NCI-H146 (cell line): ENCODE data around the gene RSAD2.
A peak's percentile ranks its signal among the peaks of the same experiment; 100 is the strongest.
"Not testable (repeated sequence)": the region's sequence is repeated elsewhere in the genome, so short reads cannot be mapped to it uniquely, and the experiment has no call there.

Experiments used
- DNase-seq: peaks from one replicate; lab custom pipeline; 2025; lab: John Stamatoyannopoulos, UW

The RSAD2 gene

GRCh38 chr2:6864231-6864754, 13.3 kb upstream of the RSAD2 start:
- no peak for DNase-seq

DNA sequence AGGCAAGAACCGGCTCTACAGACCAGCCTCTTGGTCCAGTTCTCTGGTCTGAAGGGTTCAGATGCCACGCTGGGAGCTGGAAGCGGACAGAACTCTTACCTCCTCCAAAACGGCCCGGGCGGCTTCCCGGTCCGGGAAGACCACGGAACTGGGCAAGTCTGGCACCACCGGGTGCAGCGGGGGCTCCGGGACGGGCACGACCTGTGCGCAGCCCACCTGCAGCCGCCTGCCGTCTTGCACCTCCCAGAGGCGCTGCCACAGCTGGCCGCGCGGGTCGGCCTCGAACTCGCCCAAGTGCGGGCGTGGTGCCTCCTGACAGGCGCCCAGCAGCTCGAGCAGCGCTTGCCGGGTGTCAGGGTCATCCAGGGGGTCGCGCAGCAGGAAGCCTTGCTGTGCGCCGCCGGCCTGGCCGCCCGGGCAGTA, 12.6 kb upstream of the RSAD2 start:
- no peak for DNase-seq

GRCh38 chr2:6865346-6866274, 12.0 kb upstream of the RSAD2 start, which contains the start of gene CMPK2:
TSS of gene CMPK2 (minus strand) at chr2:6865907. CDS start at chr2:6865696, 211 bp downstream.
- peak; percentile 82 for DNase-seq

GRCh38 chr2:6866275-6866671, 11.3 kb upstream of the RSAD2 start:
- DNase-seq: peak; percentile 77

DNA sequence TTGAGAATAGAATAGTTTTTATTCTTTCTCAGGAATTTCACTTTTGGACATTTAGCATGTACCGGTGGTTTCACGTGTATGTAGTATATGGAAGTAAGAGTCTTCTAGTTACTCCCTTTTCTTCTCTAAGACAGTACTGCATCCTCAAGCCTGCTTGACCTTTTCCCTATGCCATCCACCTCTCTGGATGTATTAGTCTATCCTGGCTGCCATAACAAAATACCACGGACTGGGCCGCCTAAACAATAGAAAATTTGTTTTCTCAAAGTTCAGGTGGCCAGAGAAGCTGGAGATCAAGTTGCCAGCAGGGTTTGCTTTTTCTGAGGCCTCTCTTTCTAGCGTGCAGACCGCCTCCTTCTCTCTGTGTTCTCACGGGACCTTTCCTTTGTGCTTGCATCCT, 10.6 kb upstream of the RSAD2 start:
- no peak for DNase-seq

- no peak for DNase-seq
Measured at GRCh38 chr2:6872394-6872793, 5.2 kb upstream of the RSAD2 start.

DNA sequence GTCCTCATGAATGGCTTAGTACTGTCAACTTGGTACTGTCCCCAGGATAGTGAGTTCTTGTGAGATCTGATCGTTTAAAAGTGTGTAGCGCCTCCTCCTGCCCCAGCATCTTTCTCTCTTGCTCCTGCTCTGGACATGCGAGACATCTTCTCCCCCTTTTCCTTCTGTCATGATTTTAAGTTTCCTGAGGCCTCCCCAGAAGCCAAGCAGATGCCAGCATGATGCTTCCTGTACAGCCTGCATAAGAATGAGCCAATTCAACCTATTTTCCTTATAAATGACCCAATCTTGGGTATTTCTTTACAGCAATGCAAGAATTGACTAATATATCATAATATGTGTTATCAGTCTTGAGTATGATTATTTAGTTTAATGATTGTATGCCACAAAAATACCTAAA, 3.5 kb upstream of the RSAD2 start:
- DNase-seq: no peak

GRCh38 chr2:6876309-6876708, 1.3 kb upstream of the RSAD2 start:
- no peak for DNase-seq

DNA sequence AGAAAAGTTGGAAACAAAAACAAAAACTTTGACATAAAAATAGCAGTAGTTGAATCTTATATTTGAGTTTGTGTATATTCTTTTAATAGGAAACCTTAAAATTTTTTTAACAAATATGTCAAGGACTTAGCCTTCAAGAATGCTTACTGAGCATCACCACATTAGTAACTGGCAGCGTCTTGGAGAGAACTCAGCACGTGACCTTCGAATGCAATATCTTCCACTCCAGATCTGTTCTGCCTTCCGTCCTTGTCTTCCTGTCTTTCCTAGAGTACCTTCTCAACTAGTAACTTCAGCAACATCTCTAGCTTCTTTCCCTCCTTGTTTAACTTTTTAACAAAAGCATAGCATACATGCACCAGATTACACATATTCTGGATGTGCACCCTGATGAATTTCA, 972 bp downstream of the RSAD2 start:
- no peak for DNase-seq

- no peak for DNase-seq
Measured at GRCh38 chr2:6879011-6879410, 1.4 kb downstream of the RSAD2 start.

- no peak for DNase-seq
Measured at GRCh38 chr2:6880200-6880733, 2.7 kb downstream of the RSAD2 start.

DNA sequence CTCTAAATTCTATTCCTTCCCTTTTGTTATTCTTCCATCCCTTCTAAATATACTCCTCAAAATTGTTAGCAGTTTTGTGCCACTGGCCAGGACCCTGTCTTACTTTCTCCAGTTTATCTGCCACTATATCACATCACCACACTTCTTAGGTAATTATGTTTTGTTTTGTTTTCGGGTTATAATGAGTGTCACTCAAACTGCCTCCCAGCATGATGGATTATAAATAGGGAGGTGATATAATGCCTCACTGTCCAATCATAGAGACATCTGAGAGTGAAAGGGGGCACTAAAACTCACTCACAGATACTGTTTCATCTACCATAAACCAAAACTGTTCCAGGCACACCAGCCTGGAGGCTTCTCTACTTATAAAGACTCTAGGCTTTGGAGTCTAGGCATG, 3.5 kb downstream of the RSAD2 start:
- DNase-seq: peak; percentile 27

DNA sequence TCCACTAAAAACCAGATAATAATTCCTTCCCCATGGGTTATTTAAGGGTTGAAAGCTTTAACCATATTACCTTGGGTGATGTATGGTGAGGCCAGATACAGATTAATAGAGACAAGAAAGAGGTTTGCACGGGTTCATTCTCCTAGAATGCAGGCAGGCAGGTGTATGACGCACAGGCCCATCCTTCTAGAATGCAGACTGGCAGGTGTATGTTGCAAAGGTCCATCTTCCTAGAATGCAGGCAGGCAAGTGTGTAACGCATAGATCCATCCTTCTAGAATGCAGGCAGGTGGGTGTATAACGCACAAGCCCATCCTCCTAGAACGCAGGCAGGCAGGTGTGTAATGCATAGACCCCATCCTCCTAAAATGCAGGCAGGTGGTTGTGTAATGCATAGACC, 3.9 kb downstream of the RSAD2 start:
- DNase-seq: no peak

GRCh38 chr2:6883448-6884122, 6.0 kb downstream of the RSAD2 start:
- peak; percentile 18 for DNase-seq

DNA sequence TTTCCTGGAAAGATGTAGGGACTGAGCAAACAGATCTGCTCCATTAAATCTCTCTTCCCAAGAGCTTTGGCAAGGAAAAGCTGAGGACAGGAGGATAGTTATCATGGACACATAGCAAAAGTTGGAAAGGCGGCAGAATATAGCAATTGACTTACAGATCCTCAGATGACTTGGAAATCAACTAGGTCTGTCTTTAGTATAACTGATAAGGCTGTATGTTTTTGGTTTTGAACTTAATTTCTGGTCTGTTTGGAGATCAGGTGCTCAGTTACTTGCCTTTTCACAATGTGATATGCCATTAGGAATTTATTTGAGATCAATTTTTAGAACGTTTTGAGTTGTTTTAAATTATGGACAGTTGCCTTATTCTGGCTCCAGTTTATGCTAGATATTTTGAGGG, 8.0 kb downstream of the RSAD2 start:
- DNase-seq: no peak

DNA sequence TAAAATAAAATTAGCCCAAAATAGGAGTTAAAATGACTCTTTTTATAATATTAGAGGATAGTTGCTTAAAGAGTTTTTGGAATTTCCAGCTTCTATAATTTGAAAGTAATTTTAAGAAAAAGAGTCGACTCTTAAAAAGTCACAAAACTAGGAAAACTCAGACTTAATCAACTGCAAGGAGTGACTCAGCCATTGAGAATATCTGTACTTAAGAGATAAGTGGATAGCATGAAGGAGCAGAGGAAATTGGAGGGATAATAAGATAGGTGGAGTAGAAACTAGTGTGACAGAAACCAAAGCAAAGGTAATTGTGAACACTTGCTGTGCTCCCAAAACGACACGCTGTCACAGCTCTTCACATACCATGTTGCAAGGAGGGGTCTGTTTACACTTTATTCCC, 8.4 kb downstream of the RSAD2 start:
- no peak for DNase-seq

DNA sequence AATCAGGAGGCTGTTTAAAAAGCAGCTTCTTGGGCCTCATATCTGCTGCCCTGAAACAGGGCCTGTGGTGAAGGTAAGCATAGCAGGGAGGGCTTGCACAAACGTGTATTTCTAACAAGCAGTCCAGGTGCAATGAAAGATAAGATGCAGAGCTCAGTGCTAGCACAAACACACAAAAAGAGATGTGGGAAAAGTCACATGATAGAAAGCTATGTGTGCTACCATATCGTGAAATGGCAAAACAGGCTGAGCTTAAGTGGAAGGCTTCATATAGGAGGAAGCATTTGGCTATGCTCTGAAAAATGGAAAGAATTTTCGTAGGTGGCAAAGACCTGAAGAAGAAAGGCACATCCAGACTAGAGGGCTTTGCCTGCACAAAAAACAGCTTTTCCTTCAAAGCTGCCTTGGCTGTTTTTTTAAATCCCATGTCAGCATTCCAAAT, 10.2 kb downstream of the RSAD2 start:
- DNase-seq: peak; percentile 16

GRCh38 chr2:6888724-6889123, 11.1 kb downstream of the RSAD2 start:
- no peak for DNase-seq

DNA sequence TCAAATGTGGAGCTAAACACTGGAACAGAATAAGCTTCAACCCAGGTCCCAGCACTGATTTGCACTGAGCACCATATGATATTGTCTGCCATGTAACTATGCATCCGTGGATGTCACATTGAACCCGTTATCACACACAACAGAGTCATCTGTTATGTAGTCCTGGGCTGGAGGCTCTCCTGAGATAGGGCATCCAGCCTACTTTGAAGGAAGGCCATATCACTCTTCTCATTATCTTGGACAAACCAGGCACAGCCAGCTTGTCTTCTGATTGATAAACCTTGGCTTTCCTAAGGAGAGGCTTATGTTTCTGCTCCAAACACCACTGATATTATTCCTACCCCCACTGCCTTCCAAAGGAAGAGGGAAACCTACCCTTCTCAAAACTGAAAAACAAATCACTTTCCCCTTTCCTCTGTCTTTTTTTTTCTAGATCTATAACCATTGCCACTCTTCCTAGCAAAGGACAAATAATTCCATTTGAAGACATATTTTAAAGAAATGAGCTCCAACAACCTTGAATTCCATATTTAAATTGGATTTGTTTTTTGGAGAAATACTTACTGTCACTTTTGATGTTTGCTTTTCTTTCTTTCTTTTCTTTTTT, 16.4 kb downstream of the RSAD2 start:
- no peak for DNase-seq

- peak; percentile 30 for DNase-seq
Measured at GRCh38 chr2:6896930-6897759, 19.6 kb downstream of the RSAD2 start.

DNA sequence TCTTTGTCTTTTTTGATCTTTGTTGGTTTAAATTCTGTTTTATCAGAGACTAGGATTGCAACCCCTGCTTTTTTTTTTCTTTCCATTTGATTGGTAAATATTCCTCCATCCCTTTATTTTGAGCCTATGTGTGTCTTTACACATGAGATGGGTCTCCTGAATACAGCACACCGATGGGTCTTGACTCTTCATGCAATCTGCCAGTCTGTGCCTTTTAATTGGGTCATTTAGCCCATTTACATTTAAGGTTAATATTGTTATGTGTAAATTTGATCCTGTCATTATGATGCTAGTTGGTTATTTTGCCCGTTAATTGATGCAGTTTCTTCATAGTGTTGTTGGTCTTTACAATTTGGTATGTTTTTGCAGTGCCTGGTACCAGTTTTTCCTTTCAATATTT, 25.0 kb downstream of the RSAD2 start:
- DNase-seq: not testable (repeated sequence)
